Measurements from ENCODE around the gene C2CD2. TPM values are rescaled to one million over a fixed set of nuclear protein-coding genes. Genes with fewer than 3 reads are reported as not detected.

The C2CD2 gene
- total RNA-seq, 120 experiments from 2014 or later, result 19.9 to 80.8 (median 42.7) TPM

Other genes starting within 250 kb of the C2CD2 start
- gene RIPK4, start 187.0 kb downstream of the C2CD2 start, total RNA-seq, result under 1 TPM in 27 of 120 experiments, not detected in 93; 0.10 to 0.89 (median 0.15) TPM
- 10 to 100 TPM in 79 of 120 experiments, 1 to 10 TPM in 41; 6.7 to 20.0 (median 11.0) TPM for gene PRDM15, start 74.7 kb downstream of the C2CD2 start, total RNA-seq
- gene ZBTB21, start 56.3 kb upstream of the C2CD2 start, total RNA-seq, result 10 to 100 TPM; 17.2 to 47.7 (median 24.6) TPM
- 1 to 10 TPM in 29 of 120 experiments, under 1 TPM in 86, not detected in 5; 0.11 to 2.3 (median 0.59) TPM for gene UMODL1, start 117.3 kb upstream of the C2CD2 start, total RNA-seq